ENCODE results near the gene ALPG.
"Not testable (repeated sequence)": the region's sequence is repeated elsewhere in the genome, so short reads cannot be mapped to it uniquely, and the experiment has no call there.

ALPG gene

DNA sequence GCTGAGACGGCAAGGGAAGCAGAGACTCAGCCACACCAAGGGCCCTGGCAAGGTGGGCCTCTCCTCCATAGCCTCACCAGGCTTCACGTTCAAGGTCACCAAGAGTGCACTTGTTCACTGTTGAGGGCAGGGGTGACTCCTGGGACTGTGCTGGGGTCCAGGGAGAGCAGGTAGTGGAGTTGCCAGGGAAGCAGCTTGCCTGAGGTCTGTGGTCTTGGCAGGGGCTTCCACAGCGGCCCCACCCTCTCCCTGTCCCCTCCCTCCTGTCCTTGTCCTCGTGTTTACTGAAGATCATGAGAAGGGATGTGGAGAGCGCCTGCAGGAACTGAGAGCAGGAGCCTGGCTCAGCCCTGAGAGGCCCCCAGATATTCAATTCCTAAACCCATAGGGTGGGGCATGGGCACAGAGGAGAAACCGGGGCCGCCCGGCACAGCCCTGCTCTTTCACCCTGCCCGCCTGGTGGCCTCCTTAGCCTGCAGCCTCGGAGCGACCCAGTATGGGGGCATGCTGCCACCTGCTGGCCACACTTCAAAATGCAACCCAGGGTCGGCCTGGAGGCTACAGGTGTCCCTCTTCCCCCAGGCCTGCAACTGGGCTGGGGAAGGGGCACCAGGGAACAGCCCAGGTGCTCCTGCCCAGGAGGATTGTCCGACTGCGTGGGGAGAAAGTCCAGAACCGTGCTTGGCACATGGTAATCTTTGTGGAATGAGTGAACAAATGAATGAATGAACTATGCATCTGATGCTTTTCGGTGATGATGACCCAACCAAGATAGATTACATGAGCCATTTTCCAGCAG lies 33.8 kb downstream of the ALPG start:
- DNase-seq (ENCODE audit: low spot score) = peak; percentile 85

DNA sequence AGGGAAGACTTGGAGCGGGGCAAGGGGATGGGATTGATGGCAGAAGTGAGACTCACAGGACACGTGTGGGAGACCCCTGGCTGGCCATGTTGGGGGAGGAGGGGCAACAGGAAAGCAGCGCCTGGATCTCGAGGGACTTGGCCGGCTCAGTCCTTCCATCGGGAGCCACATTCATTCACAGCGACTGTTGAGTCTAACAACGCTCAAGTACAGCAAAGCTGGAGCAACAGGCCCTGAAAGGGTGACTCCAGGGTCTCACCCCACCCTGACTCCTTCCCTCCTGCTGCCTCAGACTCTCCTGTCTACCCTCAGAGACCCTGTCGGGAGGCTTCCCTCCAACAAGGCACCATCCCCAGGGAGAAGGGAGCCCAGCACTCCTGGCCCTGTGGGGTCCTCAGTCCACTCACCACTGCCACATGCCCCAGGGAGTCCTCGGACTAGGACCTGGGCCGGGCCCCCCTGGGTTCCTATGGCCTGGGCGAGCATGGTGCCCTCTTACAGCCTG lies 34.6 kb downstream of the ALPG start:
- no peak for DNase-seq (ENCODE audit: low spot score)

DNA sequence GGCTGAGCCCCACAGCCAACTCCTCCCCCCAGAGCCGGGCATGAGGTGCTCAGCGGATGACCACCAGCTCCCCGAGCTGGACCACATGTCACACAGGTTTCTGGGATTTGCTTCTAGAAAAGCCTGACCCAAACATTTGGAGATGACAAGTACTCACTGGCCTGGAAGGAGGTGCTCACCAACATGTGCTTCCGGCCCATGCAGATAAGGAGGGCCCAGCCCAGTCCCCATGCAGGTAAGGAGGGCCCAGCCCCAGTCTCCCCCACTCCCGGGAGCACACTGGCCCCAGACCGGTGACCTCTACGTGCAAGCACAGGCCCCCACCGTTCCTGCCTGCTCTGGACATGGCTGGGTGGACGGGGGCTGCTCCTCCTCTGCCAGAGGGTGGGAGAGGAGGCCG lies 35.3 kb downstream of the ALPG start:
- DNase-seq (ENCODE audit: low spot score) = not testable (repeated sequence)

DNA sequence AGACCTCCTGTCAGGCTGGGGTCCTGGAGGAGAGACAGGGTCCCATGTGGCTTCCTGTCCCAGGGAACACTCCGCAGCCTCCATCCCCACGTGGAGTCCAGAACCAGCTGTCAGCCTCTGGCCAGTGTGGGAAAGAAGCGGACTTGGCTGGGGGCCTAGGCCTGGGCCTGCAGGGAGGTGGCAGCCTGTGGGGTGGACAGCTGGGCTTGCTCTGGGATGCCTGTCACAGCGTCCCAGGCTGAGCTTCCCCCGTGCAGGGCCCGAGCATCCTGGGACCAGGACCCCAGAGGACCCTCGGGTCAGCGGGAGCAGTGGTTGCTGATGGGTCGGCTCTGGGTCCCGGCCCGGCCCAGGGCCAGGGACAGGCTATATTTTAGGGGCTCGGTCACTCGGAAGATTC lies 35.8 kb downstream of the ALPG start:
- DNase-seq (ENCODE audit: low spot score) = not testable (repeated sequence)

DNA sequence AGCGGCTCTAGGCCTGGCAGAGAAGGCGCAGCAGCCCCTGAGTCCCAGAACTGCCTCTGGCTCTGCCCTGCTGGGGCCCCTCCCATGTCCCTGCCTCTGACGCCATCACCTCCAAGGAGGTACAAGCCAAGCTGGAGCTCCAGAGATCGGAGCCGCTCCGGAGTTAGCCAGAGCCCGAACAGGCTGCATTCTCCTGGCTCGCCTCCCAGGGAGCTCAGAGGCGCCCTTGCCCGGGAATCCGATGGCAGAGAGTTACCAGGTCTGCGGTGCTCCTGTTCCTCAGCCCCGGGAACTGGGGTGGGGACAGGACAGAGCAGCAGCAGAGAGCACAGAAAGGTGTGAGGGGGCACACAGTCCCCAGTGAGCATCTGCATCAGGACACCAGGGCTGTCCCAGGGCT lies 36.4 kb downstream of the ALPG start:
- DNase-seq (ENCODE audit: low spot score) = not testable (repeated sequence)

DNA sequence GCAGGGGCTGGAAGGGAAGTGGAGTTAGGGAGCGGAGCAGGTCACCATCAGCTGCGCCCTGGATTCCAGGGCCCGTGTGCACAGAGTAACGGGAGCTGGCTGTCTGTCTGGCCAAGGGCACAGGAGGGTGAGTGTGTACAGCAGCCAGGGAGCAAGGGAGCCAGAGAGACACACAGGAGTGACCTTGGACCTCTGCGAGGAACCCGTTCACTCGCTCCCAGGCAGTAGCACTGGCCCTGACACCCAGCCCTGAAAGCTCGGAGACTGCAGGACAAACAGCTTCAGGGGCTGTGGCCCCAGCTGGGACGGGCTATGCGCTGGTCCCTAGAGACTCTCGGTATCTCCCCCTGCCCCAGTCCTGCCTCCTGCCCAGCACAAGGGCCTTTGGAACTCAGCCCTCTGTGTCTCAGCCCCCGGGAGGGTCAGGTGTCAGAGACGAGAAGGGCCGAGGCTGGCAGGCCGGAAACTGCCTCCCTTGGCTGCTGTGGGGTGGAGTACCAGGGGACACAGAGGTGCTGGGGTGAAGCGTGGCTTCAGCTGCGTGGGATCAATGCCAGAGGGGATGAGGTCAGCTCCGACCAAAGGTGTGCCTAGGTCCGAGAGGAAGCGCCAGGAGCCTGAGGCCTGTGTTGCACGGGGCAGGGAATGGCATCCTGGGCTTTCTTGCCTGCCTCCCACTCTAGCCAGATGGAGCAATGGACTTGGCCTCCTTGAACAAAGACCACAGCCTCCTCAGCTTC lies 37.2 kb downstream of the ALPG start:
- DNase-seq (ENCODE audit: low spot score) = not testable (repeated sequence)

DNA sequence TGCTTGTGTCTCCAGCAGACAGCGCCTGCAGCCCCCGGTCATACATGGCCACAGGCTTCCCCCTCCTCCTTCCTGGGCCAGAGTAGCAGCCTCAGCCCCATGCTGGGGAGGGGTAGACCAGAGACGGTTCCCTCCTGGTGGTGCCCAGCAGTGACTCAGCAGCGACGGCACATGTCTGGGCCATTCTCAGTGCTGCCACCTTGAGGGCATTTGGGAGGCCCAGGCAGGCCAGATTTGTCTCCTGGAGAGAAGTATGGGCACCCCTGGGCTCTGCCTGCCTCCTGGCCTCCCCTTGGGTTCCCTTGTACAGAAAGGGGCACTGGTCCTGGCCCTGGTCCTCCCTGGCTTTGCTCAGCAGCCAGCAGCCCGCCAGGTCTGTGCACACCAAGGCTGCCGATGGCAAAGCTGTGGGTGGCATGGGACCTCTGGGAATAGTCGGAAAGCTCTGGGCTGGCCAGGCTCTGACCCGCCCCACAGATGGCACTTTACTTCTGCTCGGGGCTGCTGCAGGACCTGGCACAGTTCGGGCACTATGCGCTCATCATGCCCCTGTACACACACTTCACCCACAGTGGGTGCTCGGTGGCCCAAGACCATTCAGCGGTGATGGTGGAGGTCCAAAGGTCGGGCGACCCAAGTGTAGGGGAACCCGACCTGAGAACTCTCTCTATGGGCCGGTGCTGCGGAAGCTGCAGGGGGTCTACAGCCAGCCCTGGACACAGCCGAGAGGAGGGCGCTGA lies 37.9 kb downstream of the ALPG start:
- peak; percentile 80 for DNase-seq (ENCODE audit: low spot score)

DNA sequence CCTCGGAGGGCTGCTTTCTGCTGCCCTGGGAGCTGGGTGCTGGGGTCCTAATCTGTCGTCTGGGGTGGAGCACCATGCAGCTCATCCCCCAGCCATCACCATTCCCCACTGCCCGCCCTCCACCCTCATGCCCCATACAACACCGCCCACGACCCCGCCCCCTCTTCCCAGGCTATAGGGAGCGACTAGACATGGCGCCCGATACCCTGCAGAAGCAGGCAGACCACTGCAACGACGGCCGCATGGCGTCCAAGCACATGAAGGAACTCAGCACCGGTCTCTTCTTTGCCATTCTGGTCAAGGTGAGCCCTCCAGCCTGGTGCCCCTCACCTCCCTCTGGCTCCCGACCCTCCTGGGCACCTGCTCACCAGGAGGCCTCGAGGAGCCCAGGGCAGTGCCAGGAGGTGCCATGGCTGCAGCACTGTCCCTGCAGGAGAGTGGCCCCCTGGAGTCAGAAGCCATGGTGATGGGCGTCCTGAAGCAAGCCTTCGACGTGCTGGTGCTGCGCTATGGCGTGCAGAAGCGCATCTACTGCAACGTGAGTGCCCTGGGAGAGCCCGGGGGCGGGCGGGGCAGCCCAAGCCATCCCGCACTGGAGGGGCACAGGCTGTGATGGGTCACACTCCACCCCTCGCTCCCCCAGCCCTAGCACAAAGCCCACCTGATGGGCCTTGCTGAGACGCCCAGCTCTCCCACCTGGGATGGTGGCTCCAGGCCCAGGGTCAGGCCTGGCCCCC lies 38.7 kb downstream of the ALPG start:
- DNase-seq (ENCODE audit: low spot score) = not testable (repeated sequence)

DNA sequence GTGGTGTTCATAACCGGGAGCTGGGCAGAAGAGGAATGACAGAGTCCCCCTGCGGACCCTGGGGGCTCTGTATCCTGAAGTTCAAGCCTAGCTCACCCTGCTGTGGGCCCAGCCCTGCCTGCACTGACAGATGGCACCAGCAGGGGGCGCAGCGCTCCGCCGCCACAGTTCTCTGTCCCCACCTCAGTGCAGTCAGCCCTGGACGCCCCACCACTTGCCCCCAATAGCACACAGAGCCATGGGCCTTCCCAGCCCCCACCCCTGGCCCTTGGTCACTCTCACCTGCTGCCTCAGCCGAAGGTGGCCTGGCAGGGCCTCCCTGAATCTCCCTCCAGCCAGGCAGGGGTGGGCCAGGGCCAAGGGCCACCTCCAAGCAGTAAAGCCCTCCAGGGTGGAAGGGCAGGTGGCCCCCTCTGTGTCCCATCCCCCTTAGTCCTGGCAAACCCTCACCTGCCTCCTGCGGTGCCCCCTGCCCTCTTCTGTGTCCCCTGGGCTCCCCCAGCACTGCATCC lies 39.7 kb downstream of the ALPG start:
- peak; percentile 3 for DNase-seq (ENCODE audit: low spot score)

DNA sequence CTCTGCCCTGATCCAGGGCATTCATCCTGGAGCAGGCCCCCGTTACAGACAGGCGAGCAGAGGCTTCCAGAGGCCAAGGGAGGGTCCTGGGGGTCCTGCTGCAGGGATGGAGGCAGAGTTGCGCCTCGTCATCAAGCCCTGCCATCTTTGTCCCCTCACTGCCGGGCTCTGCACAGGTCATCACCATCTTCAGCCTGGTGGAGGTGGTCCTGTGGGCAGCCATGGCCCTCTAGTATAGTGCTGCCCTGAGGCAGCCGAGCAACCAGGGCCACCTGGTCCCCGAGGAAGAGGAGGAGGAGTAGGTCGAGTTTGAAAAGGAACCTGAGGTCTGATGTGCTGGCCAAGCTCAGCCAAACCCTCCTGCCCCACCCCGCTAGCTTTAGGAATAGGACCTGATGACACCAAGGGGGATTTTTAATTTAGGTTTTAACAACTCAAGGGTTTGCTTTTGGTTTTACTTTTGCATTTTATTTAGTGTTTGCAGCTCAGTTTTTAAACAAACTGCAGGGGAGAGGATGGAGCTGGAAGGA lies 40.5 kb downstream of the ALPG start:
- DNase-seq (ENCODE audit: low spot score) = peak; percentile 7

DNA sequence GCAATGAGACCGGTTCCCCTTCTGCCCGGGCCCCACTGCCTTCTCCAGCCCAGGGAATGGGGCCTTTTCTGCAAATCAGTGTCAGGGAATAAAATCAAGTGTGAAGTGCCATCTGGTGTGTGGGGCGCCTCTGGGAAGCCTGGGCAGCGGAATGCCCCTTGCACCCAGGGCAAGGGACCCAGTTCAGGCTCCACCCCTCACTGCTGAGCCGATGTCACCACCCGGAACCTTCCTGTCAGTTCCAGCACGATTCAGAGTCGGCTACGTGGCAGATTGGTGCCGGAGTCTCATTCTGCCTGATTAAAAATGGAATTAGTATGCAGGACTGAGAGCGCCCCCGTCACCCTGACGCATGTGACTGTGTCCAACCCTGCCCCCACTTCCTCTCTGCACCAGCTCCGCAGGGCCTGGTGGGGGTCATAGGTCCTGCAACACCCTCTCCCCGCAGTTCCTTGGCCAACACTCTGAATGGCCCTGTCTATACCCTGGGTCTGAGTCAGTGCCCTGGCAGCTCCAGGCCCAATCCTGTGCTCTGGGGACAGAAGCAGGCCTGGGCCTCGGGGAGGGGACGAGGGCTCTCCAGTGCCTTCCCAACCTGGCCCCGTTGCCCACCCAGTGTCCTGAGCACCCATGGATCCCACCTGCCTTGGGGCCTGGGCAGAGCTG lies 41.1 kb downstream of the ALPG start:
- no peak for DNase-seq (ENCODE audit: low spot score)

DNA sequence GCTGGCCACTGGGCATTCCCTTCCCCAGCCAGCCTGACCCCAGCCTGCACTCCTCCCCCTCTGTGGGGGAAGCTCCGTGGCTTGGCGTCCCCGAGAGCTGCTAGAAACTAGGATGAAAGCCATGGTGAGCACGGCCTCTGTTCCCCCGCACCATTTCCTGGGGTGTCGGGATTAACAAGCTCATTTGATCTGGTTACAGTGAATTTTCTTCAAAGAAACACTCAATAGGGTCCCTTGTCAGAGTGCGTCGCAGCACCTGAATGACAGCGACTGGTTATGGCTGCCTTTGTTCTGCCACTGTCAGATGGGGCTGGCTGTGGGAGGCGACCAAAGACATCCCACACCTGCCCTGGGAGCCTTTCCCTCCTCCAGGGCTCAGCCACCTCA lies 41.7 kb downstream of the ALPG start:
- DNase-seq (ENCODE audit: low spot score) = no peak

DNA sequence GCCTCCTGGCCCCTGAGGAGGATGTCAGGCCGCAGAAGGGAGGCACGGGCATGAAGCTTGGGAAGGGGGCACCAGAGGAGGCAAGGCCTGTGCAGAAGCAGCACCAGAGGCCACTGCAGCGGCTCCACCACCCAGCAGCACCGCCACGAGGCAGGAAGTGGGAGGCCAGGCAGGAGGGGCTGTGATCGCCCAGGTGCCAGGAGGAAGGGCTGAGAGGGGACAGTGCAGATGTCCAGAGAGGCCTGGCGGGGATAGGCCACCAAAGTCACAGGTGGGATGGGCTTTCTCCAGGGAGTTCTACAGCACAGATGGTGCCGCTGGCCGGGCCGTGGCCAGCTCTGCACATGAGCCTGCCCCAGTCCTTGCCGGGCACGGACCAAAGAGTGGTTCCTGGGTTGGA lies 43.3 kb downstream of the ALPG start:
- DNase-seq (ENCODE audit: low spot score) = peak; percentile 1

DNA sequence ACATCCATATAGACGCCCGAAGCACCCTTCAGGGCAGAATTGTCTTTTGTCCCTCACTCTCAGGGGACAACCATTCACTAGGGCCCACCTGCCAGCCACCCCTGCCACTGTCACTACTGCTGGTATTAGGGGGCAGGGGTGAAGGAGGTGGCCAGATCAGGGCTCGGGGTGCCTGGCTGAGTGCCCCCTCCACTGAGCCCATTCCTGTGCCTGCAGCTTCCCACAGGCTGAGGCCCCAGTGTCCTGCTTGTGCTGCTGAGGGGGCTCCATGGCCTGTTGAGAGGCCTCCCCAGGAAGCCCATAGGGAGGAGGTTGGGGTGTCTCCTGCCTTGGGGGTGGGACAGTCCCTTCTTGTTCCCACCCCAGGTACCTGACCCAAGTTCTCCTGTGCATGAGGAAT lies 45.0 kb downstream of the ALPG start:
- not testable (repeated sequence) for DNase-seq (ENCODE audit: low spot score)

DNA sequence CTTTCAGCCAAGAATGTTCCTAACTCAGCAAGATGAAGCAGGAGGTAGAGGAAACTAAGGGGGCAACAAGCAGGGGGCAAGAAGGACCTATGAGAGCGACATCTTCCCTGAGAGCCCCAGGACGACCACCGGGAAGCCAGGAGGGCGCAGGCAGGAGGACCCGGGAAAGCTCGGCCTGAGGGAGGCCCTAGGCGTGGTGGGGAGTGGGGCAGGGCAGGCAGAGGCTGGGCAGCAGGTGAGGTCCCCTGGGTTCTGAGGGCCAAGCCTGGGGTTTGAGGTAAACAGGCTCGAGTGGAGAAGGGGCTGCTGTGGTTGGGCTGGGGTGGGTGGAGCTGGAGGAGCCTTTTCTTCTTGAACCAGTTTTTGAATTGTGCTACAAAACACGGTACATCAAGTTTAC lies 48.0 kb downstream of the ALPG start:
- DNase-seq (ENCODE audit: low spot score) = no peak

DNA sequence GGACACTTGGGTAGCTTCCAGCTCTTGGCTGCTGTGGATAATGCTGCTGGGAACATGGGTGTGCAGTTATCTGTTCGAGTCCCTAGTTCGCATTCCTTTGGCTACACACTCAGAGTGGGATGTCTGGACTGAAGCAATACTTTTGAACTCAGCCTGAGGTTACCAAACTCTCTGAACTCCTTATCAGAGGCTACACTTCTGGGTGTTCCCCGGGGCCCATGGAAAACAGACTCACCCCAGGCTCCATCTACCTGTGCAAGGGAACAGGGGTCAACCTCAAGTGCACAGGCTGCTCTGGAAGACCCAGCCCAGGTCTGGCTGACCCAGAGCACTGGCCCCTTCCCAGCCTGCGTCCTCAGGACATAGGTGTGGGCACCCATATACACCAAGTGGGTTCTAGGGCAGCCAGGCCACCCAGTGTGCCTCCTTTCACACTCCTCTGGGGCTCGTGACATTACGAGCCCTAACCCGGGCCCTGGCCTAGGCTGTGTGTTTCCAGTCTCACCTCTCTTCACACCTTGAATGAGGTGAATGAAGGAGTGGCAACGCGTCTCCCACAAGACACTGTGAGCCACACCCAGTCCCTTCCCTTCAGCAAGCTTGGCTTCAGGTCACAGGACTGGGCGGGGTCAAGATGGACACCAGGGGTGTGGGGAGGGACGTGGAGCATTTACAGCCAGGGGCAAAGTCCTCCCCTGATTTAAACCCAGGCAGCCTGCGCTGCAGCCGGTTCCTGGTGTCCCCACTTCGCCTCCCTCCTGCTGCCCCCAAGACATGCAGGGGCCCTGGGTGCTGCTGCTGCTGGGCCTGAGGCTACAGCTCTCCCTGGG lies 49.0 kb downstream of the ALPG start, which contains the start of gene ALPI:
TSS of gene ALPI (plus strand) at position 728 of the 830 bp plus-strand sequence. CDS start at position 775, 47 bp downstream.
- no peak for DNase-seq (ENCODE audit: low spot score)

DNA sequence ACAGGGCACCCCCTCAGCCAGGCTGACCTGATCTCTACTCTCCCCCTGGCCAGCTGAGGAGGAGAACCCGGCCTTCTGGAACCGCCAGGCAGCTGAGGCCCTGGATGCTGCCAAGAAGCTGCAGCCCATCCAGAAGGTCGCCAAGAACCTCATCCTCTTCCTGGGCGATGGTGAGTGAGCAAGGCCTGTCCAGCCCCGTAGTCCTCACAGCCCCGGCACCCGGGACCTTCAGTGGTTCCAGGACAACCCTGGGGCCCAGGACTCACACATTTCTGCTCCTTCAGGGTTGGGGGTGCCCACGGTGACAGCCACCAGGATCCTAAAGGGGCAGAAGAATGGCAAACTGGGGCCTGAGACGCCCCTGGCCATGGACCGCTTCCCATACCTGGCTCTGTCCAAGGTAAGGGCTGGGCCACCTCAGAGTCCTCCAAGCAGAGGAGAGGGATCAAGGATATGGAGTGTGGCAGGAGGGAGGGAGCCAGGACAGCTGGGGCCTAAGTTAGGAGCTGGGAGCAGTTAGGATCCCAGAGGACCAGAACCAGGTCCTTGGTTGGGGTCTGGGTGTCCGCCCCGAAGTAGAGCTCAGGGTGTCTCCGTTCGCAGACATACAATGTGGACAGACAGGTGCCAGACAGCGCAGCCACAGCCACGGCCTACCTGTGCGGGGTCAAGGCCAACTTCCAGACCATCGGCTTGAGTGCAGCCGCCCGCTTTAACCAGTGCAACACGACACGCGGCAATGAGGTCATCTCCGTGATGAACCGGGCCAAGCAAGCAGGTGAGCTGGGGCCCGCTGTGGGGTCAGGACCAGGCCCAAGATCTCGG lies 49.9 kb downstream of the ALPG start:
- no peak for DNase-seq (ENCODE audit: low spot score)

DNA sequence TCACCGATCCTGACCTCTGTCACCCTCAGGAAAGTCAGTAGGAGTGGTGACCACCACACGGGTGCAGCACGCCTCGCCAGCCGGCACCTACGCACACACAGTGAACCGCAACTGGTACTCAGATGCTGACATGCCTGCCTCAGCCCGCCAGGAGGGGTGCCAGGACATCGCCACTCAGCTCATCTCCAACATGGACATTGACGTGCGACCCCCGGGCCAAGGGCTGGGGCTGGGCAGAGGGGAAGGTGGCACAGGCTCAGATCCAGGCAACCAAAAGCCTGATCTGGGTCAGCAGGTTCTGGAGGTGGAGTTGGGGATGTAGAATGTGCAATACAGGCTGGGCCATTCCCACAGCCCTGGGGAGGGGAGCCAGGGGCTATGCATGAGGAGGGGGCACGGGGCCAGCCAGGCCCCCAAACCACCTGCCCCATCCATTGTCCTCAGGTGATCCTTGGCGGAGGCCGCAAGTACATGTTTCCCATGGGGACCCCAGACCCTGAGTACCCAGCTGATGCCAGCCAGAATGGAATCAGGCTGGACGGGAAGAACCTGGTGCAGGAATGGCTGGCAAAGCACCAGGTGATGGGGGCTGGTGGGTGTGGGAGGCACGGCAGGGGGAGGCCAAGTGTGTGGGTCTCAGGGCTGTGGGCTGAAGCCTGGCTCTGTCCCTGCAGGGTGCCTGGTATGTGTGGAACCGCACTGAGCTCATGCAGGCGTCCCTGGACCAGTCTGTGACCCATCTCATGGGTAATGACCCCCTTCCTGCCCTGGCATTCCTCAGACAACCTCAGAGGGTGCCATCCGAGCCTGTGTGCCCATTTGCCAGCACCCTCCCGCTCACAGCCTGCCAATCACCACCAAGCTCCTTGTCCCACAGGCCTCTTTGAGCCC lies 50.7 kb downstream of the ALPG start:
- no peak for DNase-seq (ENCODE audit: low spot score)

Data from AG08396 (cell line).